CD14-positive monocyte (primary cell): ENCODE results near the gene SLC38A5. TPM values are rescaled to one million over a fixed set of nuclear protein-coding genes. Genes with fewer than 3 reads are reported as not detected.

Experiments used
- DNase-seq, 3 donors: peaks; one replicate each; pipeline ENCODE4 v3.0.0-alpha.2; 2011 to 2022
- H2AFZ ChIP-seq: 2 replicates; pipeline ENCODE4 v1.6.0; 2012; ENCODE audit warnings: mild to moderate bottlenecking, low read depth, low read length, inconsistent platforms; ENCODE audit not compliant: insufficient read depth, poor library complexity, severe bottlenecking
- H3K27ac ChIP-seq, 2 donors: 1 replicate in 1 of 2; 2 replicates in 1 of 2; pipeline ENCODE4 v1.5.1; 2012 to 2013; ENCODE audit warnings: low read length in 2 of 2, control low read depth in 1 of 2, inconsistent platforms in 1 of 2, low read depth in 1 of 2, mild to moderate bottlenecking in 1 of 2
- H3K27me3 ChIP-seq, 2 donors: one replicate each; pipeline versions ENCODE4 v1.6.0 to v1.6.1; 2011 to 2013; ENCODE audit warnings: low read length in 2 of 2; ENCODE audit not compliant: control insufficient read depth in 2 of 2, insufficient read depth in 2 of 2
- H3K36me3 ChIP-seq, 2 donors: replicated peaks in 1 of 2; 1 replicate in 1 of 2; 2 replicates in 1 of 2; pipeline versions ENCODE4 v1.5.1 to v1.6.1; 2012 to 2013; ENCODE audit warnings: low read length in 2 of 2, control low read depth in 1 of 2, inconsistent platforms in 1 of 2, mild to moderate bottlenecking in 1 of 2; ENCODE audit not compliant: insufficient read depth in 2 of 2, control insufficient read depth in 1 of 2
- H3K4me1 ChIP-seq, 2 donors: 1 replicate in 1 of 2; 2 replicates in 1 of 2; pipeline versions ENCODE4 v1.5.1 to v1.6.1; 2012 to 2013; ENCODE audit warnings: low read length in 2 of 2, control low read depth in 1 of 2, inconsistent platforms in 1 of 2, mild to moderate bottlenecking in 1 of 2, moderate library complexity in 1 of 2; ENCODE audit not compliant: insufficient read depth in 2 of 2, control insufficient read depth in 1 of 2
- H3K4me2 ChIP-seq: replicated peaks from 2 replicates; pipeline ENCODE3; 2012; ENCODE audit warnings: low read length, moderate library complexity, mild to moderate bottlenecking; ENCODE audit not compliant: poor library complexity, severe bottlenecking; ENCODE audit errors: extremely low read depth
- H3K4me3 ChIP-seq, 3 experiments: fragments of 200-600 bp in 1 of 3; sonication (generic) in 1 of 3; replicated peaks in 1 of 3; 1 replicate in 2 of 3; 2 replicates in 1 of 3; pipeline ENCODE4 v1.5.1; 2011 to 2013; ENCODE audit warnings: low read length in 3 of 3, mild to moderate bottlenecking in 3 of 3, control low read depth in 2 of 3, low read depth in 2 of 3, inconsistent platforms in 1 of 3, moderate library complexity in 1 of 3
- H3K79me2 ChIP-seq: 2 replicates; pipeline ENCODE4 v1.6.0; 2012; ENCODE audit warnings: mild to moderate bottlenecking, control low read depth, inconsistent platforms, low read length, moderate library complexity; ENCODE audit not compliant: insufficient read depth
- H3K9ac ChIP-seq: 2 replicates; pipeline ENCODE4 v1.6.0; 2017; ENCODE audit warnings: low read length, mild to moderate bottlenecking; ENCODE audit not compliant: insufficient read depth, poor library complexity, severe bottlenecking
- H3K9me3 ChIP-seq, 2 donors: replicated peaks in 1 of 2; 1 replicate in 1 of 2; 2 replicates in 1 of 2; pipeline versions ENCODE4 v1.5.1 to v1.6.1; 2012 to 2013; ENCODE audit warnings: low read length in 2 of 2, control low read depth in 1 of 2; ENCODE audit not compliant: control insufficient read depth in 1 of 2, insufficient read depth in 1 of 2
- H4K20me1 ChIP-seq: 2 replicates; pipeline ENCODE4 v1.6.0; 2012; ENCODE audit warnings: mild to moderate bottlenecking, low read length, control low read depth, moderate library complexity; ENCODE audit not compliant: insufficient read depth
- H3K27ac Mint-ChIP-seq, 7 donors: one replicate each; pipeline ENCODE4 v1.8.0; 2020; ENCODE audit warnings: mild to moderate bottlenecking in 7 of 7, mixed read lengths in 7 of 7, moderate library complexity in 6 of 7, inconsistent platforms in 2 of 7
- H3K27me3 Mint-ChIP-seq, 3 donors: one replicate each; pipeline ENCODE4 v1.8.0; 2021 to 2022; ENCODE audit warnings: low read depth in 3 of 3, mild to moderate bottlenecking in 3 of 3, mixed read lengths in 3 of 3, moderate library complexity in 3 of 3, inconsistent platforms in 1 of 3
- H3K36me3 Mint-ChIP-seq, 2 donors: one replicate each; pipeline ENCODE4 v1.8.0; 2020; ENCODE audit warnings: mixed read lengths in 2 of 2, inconsistent platforms in 1 of 2, mild to moderate bottlenecking in 1 of 2
- H3K4me1 Mint-ChIP-seq: one replicate; pipeline ENCODE4 v1.8.0; 2020; ENCODE audit warnings: mild to moderate bottlenecking, mixed read lengths
- H3K4me3 Mint-ChIP-seq, 2 donors: one replicate each; pipeline ENCODE4 v1.8.0; 2020; ENCODE audit warnings: mild to moderate bottlenecking in 2 of 2, mixed read lengths in 2 of 2, moderate library complexity in 1 of 2
- H3K9me3 Mint-ChIP-seq, 7 donors: one replicate each; pipeline ENCODE4 v1.8.0; 2020 to 2022; ENCODE audit warnings: mixed read lengths in 7 of 7, mild to moderate bottlenecking in 6 of 7, moderate library complexity in 6 of 7, inconsistent platforms in 2 of 7
- WGBS: methylation state at CpG from one replicate; pipeline ENCODE4 v1.1.5; 2013; ENCODE audit warnings: missing lambda C conversion rate; ENCODE audit not compliant: insufficient coverage; 5-methylcytosine and 5-hydroxymethylcytosine counted together
- intact Hi-C, 2 donors: fragments of 100-400 bp; cut with micrococcal nuclease; formaldehyde crosslinking; loops; one replicate each; pipeline versions ENCODE4 v1.15.0 to v1.15.1; 2023
- polyA plus RNA-seq, 3 donors: library from polyadenylated mRNA; depleted of rRNA in 1 of 3; unstranded in 2 of 3; stranded (reverse) in 1 of 3; fragments of 300-500 nt in 2 of 3; fragments of >200 nt in 1 of 3; fragmentation: Illumina TruSeq in 2 of 3; gene quantifications; 1 replicate in 2 of 3; 2 replicates in 1 of 3; pipeline ENCODE4 v1.2.3, GENCODE V29; 2012 to 2021
- TF ChIP-seq, protein P1 (sequence below): fragments of 200-600 bp; IDR thresholded peaks from one replicate; pipeline ENCODE4 v1.8.0; 2022; ENCODE audit warnings: antibody characterized with exemption, mild to moderate bottlenecking

Gene SLC38A5
- polyA plus RNA-seq, 3 donors: 0.60 to 0.94 (median 0.69) TPM

DNA sequence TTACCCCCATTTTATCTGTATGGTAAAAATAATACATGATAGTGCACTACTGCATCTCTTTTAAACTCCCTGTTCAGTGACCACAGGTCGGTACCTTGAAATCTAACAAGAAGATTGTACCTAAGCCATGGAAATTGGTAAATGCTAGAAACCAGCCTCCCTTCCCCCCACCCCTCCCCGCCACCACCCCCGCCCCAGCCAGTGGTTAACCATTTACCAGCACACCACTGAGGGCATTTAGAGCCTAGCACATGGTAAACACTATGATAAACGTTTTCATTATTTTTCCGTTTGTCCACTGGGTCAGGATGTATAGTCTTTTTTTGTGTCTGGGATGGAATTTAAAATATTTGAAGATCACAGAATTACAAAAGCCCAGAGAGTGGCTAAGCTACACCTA lies 5.2 kb upstream of the SLC38A5 start:
- TF ChIP-seq, protein P1, sequence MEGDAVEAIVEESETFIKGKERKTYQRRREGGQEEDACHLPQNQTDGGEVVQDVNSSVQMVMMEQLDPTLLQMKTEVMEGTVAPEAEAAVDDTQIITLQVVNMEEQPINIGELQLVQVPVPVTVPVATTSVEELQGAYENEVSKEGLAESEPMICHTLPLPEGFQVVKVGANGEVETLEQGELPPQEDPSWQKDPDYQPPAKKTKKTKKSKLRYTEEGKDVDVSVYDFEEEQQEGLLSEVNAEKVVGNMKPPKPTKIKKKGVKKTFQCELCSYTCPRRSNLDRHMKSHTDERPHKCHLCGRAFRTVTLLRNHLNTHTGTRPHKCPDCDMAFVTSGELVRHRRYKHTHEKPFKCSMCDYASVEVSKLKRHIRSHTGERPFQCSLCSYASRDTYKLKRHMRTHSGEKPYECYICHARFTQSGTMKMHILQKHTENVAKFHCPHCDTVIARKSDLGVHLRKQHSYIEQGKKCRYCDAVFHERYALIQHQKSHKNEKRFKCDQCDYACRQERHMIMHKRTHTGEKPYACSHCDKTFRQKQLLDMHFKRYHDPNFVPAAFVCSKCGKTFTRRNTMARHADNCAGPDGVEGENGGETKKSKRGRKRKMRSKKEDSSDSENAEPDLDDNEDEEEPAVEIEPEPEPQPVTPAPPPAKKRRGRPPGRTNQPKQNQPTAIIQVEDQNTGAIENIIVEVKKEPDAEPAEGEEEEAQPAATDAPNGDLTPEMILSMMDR: no peak
- Histone ChIP-seq H2AFZ (peak overlapping the region; percentile 66), H3K79me2 (peaks cover 22% of the 10 kb centered on the region), H3K27me3 (no peaks in the 10 kb centered on the region), H3K9ac (peak overlapping the region; percentile 87), H3K4me3 (peak overlapping the region; percentile 38 to 79 (median 78)), H3K36me3 (peaks cover 3 to 11% of the 10 kb centered on the region in 2 donors), H3K9me3 (no peaks in the 10 kb centered on the region), H3K4me1 (peaks cover 8 to 24% of the 10 kb centered on the region in 2 donors), H3K4me2 (peak overlapping the region; percentile 68), H4K20me1 (no peaks in the 10 kb centered on the region), H3K27ac (peak overlapping the region; percentile 76 to 87)
- H3K36me3 Mint-ChIP-seq: peaks cover 14 to 18% of the 10 kb centered on the region in 2 donors
- WGBS: no CpG with 5 or more reads among the region's 5 CpGs
- H3K27me3 Mint-ChIP-seq: peaks cover 0 to 6% (median 2%) of the 10 kb centered on the region in 3 donors
- H3K4me3 Mint-ChIP-seq: peak overlapping the region; percentile 87 to 90
- H3K9me3 Mint-ChIP-seq: peaks cover 0 to 11% (median 1%) of the 10 kb centered on the region in 7 donors
- H3K27ac Mint-ChIP-seq: peak overlapping the region; percentile 85 to 96 (median 90)
- peaks cover 19% of the 10 kb centered on the region for H3K4me1 Mint-ChIP-seq
- intact Hi-C loops: loop anchor here in 1 of 2 donors (5.0 to 10.0 kb wide), 2 partner anchors 62 to 100 kb away; partner anchors contain the start of genes RBM3 and TBC1D25
- no peak for DNase-seq

DNA sequence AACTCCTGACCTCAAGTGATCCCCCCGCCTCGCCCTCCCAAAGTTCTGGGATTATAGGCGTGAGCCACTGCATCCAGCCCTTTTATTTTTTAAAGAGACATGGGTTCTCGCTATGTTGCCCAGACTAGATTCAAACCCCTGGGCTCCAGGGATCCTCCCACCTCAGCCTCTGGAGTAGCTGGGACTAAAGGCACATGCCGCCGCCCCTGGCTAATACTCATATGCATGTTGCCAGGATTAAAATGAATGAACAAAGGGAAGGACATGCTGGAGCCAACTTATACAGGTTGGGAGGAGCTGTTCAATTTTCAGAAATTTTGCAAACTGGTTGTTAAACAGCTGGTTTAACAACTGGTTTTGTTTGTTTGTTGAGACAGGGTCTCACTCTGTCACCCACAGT lies 4.5 kb upstream of the SLC38A5 start:
- intact Hi-C loops: loop anchor here in 1 of 2 donors (10.0 kb wide), 1 partner anchor 100 kb away; the partner anchor contains the start of gene RBM3
- peaks cover 22% of the 10 kb centered on the region for H3K79me2 ChIP-seq
- WGBS: 95% methylated on average over 3 of the region's 6 CpGs

More for the DNA sequence above, 4.5 kb upstream of the SLC38A5 start:
- Histone ChIP-seq H4K20me1 (no peaks in the 10 kb centered on the region), H3K27ac (no peak overlapping the region), H3K27me3 (no peaks in the 10 kb centered on the region), H3K36me3 (peaks cover 3 to 8% of the 10 kb centered on the region in 2 donors), H3K9ac (no peak overlapping the region), H3K4me1 (peaks cover 8 to 24% of the 10 kb centered on the region in 2 donors), H3K4me2 (no peak overlapping the region), H2AFZ (no peak overlapping the region), H3K9me3 (no peaks in the 10 kb centered on the region), H3K4me3 (no peak overlapping the region)
- H3K27me3 Mint-ChIP-seq: peaks cover 0 to 6% (median 0%) of the 10 kb centered on the region in 3 donors
- TF ChIP-seq, protein P1: no peak
- H3K4me3 Mint-ChIP-seq: no peak overlapping the region
- H3K27ac Mint-ChIP-seq: no peak overlapping the region
- H3K9me3 Mint-ChIP-seq: peaks cover 0 to 11% (median 1%) of the 10 kb centered on the region in 7 donors
- DNase-seq: no peak
- peaks cover 21% of the 10 kb centered on the region for H3K4me1 Mint-ChIP-seq
- H3K36me3 Mint-ChIP-seq: peaks cover 11 to 14% of the 10 kb centered on the region in 2 donors
